Measurements from ENCODE around the gene SPOP.
"Not testable (repeated sequence)": the region's sequence is repeated elsewhere in the genome, so short reads cannot be mapped to it uniquely, and the experiment has no call there.

Gene SPOP

DNA sequence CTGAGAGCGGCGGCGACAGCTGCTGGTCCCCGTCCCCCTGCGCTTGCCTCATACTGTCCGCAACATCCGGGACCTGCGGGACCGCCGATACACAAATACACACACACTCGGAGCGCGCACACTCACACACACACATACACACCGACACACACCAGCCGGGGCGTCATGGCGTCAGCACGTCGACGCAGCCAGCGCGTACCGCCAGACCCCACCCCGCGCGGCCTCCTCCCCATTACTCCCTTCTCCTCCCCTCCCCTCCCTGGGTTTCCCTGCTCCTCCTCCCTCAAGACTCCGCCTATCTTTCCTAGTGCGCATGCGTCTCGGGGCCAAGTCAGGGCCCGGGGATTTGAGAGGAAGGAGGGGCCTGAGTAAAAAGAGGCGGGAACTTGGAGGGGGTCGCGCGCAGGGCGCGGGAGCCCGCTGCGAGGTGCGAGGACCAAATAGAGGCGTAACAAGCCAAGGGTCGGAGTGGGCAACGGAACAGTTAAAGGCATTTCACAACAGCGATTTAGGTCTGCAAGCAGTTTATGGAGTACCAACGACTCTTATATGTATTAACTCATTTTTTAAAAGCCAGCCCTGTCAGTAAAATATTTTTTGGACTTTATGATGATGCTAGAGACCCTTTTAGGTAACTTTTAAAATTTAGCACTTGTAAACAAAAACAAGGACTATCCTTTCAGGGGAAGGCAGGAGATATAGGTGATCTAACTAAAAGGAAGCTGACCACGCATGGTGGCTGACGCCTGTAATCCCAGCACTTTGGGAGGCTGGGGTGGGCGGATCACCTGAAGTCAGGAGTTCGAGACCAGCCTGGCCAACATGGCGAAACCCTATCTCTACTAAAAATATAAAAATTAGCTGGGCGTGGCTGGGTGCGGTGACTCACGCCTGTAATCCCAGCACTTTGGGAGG lies at the start of gene SPOP:
SPOP (minus strand) TSS at position 165 of the 915 bp plus-strand sequence. CDS start 55,287 bp downstream, outside the sequence.
- DNase-seq (ENCODE audit: low read depth), result peak; percentile 100
- H3K4me3 ChIP-seq (ENCODE audit: low read depth, low read length), result peak within 1 kb of the TSS; percentile 76

DNA sequence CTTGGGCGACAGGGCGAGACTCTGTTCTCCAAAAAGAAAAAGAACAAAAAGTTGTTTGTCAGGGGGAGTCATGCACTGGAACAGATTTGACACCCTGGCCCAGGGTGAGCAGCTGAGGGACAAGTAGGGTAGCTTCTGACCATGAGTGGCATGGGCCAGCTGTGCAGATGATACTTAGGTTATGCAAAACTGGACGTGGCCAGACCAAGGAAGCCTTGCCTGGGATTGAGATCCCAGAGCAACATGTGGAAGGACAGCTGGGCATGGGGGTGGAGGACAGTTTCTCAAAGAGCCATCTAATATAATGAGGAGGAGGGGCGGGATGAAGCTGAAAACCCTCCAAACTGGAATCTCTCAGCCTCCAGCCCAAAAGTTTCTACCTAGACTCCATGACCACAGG lies 49.5 kb upstream of the SPOP start:
- DNase-seq (ENCODE audit: low read depth), result peak; percentile 56
- no peak overlapping the region for H3K4me3 ChIP-seq (ENCODE audit: low read depth, low read length)

DNA sequence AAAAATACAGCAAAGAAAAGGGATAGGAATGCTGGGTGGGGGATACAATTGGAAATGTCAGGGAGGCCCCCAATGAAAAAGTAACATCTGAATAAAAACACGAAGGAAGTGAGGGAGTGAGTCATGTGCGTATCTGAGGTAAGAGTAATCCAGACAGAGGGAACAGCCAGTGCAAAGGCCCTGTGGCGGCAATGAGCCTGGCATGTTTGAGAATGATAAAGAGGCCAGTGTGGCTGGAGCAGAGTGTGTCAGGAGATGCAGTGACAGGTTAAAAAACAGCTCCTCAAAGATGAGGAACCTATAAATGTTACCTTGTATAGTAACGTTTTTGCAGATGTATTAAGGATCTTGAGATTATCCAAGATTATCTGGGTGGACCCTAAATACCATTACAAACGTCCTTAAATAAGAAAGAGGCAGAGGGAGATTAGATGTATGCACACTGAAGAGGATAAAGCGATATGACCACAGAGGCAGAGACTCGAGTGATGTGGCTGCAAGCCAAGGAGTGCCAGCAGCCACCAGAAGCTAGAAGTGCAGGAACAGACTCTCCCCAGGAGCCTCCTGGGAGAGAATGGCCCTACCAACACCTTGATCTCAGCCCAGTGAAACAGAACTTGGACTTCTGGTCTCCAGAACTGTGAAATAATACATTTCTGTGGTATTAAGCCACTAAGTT lies 47.7 kb upstream of the SPOP start:
- DNase-seq (ENCODE audit: low read depth), result no peak
- H3K4me3 ChIP-seq (ENCODE audit: low read depth, low read length), result no peak overlapping the region

DNA sequence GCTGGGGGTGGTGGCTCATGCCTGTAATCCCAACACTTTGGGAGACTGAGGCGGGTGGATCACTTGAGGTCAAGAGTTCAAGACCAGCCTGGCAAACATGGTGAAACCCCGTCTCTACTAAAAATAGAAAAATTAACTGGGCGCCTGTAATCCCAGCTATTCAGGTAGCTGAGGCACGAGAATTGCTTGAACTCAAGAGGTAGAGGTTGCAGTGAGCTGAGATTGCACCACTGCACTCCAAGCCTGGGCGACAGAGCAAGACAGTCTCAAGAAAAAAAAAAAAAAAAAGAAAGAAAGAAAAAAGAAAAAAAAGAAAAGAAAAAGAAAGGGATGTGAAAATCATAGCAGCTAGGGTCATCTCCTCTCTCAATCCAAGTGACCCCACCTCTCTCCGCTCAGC lies 46.7 kb upstream of the SPOP start:
- not testable (repeated sequence) for H3K4me3 ChIP-seq (ENCODE audit: low read depth, low read length); DNase-seq (ENCODE audit: low read depth)

DNA sequence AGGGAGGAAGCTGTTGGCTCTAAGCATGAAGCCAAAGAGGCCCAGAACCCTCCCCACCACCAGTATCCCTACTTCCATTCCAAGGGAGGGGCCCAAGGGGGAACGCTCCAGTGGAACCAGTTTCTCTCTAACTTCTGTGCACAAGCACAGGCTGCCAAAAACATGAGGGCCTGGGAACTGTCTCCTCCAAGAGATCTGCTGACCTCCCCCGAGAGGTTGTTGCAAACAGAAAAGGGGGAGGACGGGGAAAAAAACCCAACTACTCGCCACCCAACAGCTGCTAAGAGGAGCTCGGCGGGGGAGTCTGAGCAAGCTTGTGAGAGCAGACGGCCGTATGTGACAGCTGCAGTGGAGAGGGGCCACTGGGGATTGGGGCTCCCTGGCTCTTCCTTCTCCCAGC lies 45.5 kb upstream of the SPOP start:
- DNase-seq (ENCODE audit: low read depth), result peak; percentile 49
- H3K4me3 ChIP-seq (ENCODE audit: low read depth, low read length), result no peak overlapping the region

DNA sequence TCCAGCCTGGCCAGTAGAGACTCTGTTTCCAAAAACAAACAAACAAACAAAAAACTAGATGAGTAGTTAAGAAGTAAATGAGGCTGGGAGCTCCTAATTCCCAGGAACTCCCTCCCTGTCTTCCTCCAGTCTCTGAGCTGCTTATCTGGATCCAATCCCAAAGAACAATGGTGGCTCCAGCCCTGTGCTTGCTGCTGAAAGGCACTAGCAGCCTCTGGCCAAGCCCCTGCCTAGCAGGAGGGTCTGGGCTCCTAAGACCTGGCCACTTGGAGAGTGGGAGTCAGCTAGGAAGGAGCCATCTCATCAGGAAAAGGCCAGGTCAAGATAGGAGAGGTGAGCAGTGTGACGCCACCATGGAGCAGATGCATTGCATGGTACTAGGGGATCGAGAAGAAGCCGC lies 44.2 kb upstream of the SPOP start:
- H3K4me3 ChIP-seq (ENCODE audit: low read depth, low read length), result no peak overlapping the region
- DNase-seq (ENCODE audit: low read depth), result no peak

DNA sequence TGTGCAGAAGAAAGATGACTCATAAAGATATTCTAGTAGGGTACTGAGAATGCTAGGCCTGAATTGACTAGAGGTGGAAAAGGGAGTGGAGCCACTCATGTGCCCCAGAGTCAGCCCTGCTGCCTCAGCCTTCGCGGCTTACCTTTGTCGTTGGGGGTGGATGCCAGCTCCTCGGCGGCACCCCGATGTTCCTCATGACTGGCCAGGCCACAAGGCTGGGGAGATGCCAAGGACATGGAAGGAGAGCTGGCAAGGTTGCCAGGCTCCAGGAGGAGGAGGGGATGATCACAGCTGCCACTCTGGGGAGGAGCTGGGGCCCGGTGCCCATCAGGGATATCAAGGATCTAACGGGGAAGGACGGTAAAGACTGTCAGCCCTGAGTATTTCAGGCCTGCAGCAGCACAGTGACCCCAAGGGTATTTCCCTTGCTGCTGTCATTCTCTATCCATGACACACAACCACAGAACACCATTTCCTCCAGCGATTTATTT lies 39.5 kb upstream of the SPOP start:
- no peak for DNase-seq (ENCODE audit: low read depth)
- no peak overlapping the region for H3K4me3 ChIP-seq (ENCODE audit: low read depth, low read length)

DNA sequence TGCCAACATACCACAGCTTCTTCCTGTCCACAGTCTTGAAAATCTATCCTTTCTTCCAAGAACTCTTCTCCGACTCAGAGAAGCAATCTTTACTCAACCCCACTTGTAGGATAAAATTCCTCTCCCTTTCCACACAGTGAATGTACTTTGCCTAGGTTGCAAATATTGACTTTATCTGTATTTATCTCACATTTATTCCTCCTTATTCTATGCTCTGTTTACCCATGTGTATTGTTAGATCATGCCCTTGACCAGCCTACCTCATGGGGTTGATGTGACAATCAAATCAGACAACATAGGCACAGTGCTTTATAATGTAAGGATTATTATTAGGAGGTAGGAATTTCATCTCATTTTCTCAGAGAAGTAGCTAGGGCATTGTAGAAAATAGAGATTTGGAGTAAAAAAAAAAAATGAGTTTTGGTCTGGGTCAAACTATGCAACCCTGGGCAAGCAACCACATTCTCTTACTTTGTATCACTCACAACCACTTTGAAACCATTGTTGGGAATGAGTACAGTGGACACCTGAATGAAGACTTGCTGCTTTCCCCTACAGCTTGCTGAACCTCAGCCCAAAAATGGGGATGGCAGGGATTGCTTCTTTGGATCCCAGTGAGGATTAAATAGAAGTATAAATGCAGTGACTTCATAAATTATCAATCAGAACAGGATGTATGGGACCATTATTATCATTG lies 38.9 kb upstream of the SPOP start:
- no peak for DNase-seq (ENCODE audit: low read depth)
- no peak overlapping the region for H3K4me3 ChIP-seq (ENCODE audit: low read depth, low read length)

DNA sequence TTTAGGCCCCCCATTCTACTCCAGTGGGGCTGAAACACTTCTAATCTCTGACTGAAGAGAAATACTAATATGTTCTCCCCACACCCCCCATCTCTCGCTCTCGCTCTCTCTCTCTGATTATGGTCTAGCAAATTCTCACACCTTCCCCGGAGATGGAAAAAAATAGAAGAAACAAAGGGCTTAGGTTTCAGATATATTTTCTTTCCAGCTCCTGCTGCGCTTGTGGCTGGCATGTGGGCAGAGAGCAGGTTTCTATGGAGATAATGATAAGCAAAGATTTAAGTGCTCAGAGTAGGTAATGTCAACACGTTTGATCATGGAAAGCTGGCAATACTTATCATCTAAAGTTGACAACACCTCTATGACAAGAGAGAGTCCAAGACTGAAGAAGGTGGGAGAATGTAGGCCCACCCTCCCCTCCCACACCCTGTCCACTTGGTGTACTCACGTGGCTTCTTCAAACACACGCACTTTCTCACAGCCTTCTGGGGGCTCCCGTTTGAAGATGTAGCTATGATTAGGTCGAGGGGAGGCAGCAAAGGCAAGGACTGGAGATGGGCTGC lies 37.9 kb upstream of the SPOP start:
- DNase-seq (ENCODE audit: low read depth), result no peak
- no peak overlapping the region for H3K4me3 ChIP-seq (ENCODE audit: low read depth, low read length)

DNA sequence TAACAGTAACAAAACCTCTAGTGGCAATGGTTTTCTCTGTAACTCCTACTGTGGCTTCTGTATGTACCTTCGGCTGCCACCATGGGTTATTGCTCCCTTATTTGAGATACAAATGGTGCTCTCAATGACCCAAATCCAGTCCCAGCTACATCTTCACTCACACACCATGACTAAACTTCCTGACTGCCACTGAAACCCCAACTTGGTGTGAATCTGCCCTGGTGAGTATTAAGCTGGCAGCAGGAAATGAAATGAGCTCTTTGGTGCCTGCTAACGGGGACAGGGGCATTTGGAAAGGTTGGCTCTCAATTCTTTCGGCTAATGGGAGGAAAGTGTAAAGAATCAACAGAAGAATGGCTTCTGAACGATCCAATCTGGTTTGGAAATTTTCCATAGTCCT lies 37.3 kb upstream of the SPOP start:
- no peak overlapping the region for H3K4me3 ChIP-seq (ENCODE audit: low read depth, low read length)

DNA sequence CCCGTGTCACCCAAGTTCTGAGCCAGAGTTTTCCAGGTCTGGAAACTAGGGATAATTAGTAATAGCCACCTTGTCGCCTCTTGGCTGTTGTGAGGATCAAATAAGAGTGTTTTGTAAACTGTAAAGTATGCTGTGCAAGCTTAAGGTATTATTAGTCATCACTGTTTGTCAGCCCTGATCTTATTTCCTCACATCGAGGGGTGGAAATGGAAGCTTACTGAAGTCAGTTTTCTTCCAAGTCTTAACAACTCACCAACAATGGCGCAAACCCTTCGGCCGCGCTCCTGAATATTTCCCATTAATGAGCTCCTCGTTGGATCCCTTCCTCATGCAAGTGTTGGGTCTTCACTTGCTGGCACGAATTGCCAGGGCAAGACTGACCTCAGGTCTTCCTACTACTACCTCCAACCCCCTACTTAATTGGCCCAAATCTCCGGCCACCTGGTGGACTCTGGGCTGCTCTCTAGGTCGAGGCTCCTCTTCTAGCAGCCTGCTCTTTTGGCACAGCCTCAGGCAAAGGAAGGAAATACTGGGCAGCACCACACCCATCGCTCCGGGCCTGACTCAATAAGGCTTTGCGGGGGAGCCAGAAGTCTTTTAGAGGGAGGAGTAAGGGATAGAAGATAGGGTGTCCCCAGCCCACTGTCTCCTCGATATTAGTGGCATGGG lies 30.8 kb upstream of the SPOP start:
- H3K4me3 ChIP-seq (ENCODE audit: low read depth, low read length), result peak overlapping the region; percentile 98
- no peak for DNase-seq (ENCODE audit: low read depth)

More for the DNA sequence above, 37.3 kb upstream of the SPOP start:
- DNase-seq (ENCODE audit: low read depth), result no peak

DNA sequence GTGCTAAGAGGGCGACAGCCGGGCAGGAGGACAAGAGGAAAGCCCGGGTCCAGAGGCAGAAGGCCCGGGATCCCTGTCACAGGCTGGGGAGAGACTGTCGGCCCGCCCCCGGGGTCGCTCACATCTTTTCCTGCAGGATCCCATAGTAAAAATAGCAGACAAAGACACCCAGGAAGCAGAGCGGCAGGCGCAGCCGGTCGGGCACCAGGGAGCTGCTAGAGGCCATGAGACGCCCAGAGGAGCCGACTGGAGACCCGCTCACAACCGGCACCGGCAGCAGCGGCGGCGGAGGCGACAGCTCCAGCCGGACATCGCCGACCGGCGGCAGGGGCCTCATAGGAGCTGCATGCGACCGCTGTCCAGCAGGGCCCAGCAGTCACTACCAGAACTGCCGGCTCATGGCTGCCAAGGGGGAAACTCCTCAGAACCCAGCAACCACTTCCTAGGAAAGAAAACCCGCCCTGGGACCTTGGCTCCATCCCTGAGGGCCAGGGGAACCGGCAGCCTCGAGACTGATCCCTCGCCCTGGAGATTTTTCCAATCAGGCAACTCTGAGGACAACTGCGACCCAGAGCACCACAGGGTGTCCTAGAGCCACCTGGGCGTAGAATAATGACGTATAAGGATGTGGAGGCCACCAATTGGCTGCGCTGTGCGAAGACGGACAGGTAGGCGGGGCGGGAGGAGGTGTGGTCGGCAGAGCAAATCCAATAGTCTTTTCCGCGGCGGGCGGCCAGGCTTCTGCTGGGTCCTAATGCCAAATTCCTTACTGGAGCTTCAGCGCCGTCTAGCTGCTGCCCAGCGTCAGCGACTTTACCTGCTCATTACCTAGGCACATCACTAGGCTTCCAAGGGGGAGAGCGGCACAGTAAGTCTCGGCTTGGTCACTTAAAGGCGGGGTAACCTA lies 30.0 kb upstream of the SPOP start, which contains the start of gene SLC35B1:
SLC35B1 (minus strand) TSS at position 357 of the 907 bp plus-strand sequence; CDS start at position 226, 131 bp downstream.
- peak within 1 kb of the TSS; percentile 98 for H3K4me3 ChIP-seq (ENCODE audit: low read depth, low read length)
- peak; percentile 97 for DNase-seq (ENCODE audit: low read depth)

DNA sequence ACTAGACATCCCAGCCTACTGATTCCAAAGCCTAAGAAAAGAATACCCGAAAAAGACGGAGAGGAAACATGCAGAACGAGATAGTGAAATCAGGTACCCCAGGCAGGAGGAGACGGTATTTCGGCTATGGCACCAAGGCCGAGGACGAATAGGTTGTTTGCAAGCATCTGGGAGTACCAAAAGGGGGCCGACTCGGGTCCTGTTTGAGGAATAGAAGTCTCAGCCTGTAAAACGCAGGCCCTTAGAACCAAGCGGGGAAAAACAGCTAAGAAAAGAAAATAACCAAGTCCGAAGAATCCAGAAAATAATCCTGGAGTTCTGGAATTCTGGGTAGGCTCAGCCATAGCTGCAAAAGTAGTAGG lies 29.3 kb upstream of the SPOP start:
- no peak for DNase-seq (ENCODE audit: low read depth)
- H3K4me3 ChIP-seq (ENCODE audit: low read depth, low read length), result peak overlapping the region; percentile 98

DNA sequence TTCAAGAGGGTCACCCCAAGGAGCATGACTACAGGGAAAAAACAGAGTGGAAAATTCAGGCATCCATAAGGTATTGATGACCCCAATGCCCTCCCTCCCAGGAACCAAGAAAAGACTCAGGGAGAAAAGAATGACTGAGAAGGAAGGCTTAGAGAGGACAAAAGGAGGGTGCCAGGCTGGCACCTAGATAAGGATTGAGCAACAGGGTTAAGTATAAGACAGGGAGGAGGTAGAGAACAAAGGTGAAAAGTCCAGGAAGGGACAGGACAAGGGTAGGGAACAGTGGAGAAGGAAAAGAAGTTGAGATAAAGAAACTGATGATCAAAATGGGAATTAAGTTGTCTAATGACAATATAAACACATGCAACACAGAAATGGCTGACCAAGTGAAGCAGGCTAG lies 27.4 kb upstream of the SPOP start:
- no peak overlapping the region for H3K4me3 ChIP-seq (ENCODE audit: low read depth, low read length)
- no peak for DNase-seq (ENCODE audit: low read depth)

DNA sequence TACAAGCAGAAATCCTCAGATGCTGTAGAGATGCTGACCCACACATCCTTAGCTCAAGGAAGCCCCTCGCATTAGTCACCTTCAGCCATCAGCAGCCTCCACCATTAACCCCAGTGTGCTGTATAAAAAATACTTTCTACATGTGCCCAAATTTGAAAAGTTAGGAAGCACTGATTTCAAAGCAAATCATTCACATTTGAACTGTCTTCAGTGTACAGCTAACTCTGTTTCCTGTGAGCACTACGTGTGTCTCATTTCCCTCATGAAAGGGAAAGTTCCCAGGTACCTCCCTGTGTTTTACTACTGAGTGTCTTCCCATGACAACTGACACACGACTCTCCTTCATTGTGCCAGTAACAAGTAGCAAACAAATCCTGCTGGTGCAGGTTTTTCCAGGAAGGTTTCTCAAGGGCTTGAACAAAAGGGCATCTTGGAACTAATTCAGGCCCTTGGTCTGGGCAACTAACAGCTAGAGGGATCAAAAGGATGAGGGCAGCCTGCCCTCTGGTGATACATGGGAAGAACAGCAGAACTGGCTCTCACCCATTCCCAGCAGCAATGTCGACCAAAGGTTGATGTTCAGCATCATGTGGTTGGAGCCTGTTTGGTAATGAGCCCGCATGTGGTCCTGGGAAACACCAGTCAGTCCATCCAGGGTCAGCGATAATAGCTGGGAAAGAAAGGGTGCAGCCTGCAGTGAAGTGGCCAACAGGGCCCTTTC lies 25.8 kb upstream of the SPOP start:
- H3K4me3 ChIP-seq (ENCODE audit: low read depth, low read length), result no peak overlapping the region
- DNase-seq (ENCODE audit: low read depth), result no peak

DNA sequence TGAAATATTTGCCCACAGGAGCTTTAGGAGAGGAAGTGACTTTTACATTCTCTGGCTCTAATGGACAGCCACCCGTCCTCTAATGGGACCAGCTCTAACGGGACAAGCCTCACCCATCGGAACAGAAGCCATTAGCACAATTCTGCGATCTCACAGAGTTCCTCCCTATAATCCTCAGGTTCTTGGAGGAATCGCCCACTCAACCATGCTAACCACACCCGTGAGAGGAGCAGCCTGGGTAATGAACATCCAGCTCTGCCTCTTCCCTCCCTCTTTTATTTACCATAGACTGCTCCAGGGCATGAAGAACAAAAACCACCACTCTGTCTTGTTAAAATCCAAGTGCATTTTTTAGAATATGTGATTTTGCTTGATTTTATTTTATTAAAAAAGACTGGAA lies 23.1 kb upstream of the SPOP start:
- H3K4me3 ChIP-seq (ENCODE audit: low read depth, low read length), result no peak overlapping the region
- no peak for DNase-seq (ENCODE audit: low read depth)

DNA sequence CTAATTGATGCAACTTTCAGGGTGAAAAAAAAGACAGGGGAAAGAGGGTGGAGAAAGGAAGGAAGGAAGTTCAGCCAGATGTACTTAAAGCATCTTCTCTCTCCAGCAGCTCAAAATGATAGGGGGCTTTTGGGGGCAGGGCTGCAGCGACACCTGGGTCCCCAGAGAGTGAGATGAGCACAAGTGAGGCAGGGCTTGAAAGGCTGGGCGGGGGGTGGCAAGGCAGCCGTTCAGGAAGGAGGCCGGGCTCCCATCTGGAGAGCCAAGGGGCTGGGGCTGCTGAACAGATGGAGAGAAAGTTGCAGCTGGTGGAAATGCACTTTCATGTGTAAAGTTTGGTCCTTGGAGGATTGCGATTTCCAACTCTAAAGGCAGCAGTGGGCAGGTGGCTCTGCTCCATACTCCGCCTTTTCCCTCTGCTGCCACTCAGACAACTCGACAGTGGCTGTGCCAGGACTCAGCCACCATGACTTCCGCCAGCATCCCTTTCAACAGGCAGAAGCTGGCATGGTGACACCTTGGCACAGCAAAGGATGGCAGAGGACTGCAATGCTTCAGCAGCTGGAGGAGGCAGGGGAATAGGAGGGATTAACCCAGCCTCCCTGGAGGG lies 22.2 kb upstream of the SPOP start:
- no peak for DNase-seq (ENCODE audit: low read depth)
- H3K4me3 ChIP-seq (ENCODE audit: low read depth, low read length), result no peak overlapping the region

All from skeletal muscle cell (primary cell).